GF-D8 (cell line): ENCODE measurements around the gene BACH1.
A peak's percentile ranks its signal among the peaks of the same experiment; 100 is the strongest.
"Not testable (repeated sequence)": the region's sequence is repeated elsewhere in the genome, so short reads cannot be mapped to it uniquely, and the experiment has no call there.

Experiments used
- DNase-seq: peaks from one replicate; lab custom pipeline; 2025; lab: John Stamatoyannopoulos, UW

The BACH1 gene

DNA sequence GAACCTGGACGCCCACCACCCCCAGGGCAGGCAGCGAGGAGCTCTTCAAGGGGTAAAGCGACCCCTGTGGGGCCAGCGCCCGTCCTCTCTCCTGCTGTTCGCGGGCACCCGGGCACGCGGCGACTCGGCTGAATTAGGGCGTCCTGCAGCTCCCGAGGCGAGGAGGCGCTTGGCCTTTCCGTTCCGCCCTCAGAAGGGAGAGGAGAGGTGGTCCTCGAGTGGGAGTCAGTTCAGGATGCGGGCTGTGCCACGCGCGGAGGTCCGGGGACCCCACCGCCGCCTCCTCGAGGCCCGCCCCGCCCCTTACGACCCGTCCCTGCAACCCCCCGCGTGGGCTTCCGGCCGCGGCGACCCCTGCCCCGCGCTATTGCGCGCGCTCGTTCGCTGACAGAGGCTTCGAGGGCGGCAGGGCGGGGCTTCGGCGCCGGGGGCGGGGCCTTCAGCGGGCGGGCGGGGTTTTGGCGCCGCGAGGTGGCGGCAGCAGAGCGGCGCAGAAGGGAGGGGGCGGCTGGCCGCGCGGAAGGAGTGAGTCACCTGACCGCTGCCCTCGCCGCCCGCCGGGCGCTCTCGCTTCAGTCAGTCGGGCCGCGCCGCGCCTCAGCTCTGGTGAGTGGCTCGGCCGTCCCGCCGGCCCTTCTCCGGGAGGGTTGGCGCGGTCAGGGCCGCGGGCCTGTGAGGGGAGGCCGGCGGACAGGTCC lies at the start of gene BACH1:
BACH1 (plus strand) TSS at position 575 of the 698 bp plus-strand sequence. CDS start 22,359 bp downstream, outside the sequence.
- peak; percentile 82 for DNase-seq

DNA sequence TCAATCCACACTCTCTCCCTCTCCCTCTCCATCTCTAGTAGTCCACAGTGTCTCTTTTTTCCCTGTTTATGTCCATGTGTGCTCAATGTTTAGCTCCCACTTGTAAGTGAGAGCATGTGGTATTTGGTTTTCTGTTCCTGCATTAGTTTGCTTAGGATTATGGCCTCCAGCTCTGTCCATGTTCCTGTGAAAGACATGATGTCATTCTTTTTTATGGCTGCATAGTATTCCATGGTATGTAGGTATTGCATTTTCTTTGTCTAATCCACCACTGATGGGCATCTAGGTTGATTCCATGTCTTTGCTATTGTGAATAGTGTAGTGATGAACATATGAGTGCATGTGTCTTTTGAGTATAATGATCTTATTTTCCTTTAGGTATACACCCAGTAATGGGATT lies 49.4 kb upstream of the BACH1 start:
- not testable (repeated sequence) for DNase-seq

DNA sequence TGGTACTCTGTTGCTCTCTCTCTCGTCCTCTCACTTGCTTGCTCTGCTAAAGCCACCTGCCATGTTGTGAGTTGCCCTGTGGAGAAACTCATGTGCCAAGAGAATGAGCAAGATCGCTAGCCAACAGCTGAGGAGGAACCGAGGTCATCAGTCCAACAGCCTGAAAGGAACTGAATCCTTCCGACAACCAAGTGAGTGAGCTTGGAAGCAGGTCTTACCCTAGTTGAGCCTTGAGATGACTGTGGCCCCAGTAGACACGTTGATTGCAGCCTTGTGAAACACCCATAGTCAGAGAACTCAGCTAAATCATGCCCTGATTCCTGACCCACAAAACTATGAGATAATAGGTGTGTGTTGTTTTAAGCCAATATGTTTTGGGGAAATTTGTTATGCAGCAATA lies 48.1 kb upstream of the BACH1 start:
- DNase-seq, result no peak

DNA sequence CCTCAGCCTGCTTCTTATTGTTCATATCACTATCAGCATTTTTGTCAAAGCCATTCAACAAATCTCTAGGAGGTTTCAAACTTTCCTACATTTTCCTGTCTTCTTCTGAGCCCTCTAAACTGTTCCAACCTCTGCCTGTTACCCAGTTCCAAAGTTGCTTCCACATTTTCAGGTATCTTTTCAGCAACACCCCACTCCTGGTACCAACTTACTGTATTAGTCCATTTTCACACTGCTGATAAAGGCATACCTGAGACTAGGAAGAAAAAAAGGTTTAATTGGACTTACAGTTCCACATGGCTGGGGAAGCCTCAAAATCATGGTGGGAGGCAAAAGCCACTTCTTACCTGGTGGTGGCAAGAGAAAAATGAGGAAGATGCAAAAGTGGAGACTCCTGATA lies 44.9 kb upstream of the BACH1 start:
- DNase-seq, result not testable (repeated sequence)

DNA sequence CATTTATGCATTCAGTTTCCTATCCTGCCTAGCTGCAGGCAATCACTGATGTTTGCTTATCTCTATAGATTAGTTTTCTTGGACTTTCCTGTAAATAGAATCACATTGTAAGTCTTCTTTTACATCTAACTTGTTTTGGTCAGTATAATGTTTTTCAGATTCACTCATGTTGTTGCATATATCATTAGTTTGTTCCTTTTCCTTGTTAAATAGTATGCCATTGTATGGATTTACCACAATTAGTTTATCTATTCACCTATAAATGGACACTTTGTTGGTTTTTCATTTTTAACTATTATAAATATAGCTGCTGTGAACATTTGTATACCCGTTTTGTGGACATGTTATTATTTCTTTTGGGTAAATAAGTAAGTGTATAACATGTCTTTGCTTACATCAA lies 44.2 kb upstream of the BACH1 start:
- no peak for DNase-seq

DNA sequence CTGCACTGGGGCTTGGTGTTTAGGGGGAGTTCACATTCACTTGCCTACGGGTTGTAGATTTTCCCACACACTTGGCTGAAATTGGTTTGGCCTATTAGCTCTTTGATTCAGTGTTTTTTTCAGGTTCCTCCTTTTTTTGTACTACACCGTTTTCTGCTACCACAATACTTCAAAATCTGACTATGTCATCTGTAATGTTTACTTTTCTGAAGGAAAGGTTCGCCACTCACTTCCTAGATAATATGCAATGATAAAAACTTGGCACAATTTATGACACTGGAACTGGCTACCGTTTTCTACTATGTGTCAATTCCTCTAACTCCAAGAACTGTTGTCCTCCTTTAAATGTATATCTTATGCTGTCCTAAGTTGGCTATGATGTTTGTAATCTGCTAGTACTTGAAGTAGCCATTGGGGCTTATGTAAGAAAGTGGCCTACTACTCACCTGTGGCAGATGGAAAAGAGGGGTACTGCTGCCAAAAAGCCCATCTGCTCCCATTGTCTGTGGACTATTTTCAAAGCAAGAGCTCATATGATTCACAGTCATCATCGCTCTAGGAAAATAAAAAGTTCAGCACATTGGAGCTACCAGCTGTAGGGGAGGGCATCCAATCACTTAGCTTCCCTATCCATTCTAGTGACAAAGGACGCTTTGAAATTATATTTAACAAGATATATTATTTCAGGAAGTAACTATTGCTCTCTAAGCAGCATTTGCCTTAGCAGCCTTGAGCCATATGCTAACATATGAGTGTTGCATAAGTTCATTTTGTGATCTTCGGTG lies 42.4 kb upstream of the BACH1 start:
- no peak for DNase-seq

DNA sequence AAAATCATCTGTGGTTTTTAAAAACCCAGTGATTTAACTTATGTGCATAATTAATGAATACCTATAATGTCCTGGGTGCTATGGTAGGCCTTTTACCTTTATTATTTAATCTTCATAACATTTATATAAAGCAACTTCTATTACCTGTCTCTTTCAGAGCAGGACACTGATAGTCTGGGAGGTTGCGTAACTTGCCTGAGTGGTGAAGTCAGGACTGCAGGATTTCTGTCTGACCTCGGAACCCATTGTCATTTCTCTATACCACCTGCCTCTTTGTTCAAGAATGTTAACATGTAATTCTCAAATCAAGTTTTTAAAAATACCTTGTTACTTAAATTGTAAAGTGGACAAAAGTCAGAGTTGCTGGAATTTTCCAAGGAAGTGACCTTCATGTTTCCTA lies 41.0 kb upstream of the BACH1 start:
- DNase-seq, result no peak

DNA sequence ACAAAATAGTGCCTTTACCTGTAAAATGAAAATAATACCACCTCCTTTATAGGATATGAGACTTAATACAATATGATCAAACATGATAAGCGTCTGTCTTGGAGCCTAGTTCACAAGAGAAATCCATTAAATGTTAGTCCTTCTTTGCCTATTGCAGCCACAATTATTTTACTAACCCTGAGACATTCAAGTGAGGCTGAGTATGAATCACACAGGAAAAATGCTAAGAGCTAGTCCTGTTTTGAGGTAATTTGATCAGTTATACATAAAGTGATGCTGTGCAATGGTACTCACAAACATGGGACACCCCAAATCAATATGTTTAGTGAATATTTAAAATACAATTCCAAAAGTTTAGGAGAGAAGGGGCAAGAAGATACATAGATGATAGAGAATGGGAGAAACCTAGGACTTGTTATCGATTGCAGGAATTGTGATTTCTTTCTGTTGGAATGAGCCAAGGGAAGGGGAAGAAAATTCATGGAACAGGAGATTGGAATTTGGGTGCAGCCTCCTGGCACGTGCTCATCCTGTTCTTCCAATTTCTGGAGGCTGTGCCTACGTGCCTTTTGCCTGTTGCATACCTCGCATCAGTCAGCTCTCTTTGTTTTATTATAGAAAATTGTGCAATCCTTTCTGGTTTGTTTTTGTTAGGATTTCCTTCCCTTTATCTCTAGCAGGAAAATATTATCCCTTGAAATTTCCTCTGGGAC lies 39.9 kb upstream of the BACH1 start:
- DNase-seq, result no peak

DNA sequence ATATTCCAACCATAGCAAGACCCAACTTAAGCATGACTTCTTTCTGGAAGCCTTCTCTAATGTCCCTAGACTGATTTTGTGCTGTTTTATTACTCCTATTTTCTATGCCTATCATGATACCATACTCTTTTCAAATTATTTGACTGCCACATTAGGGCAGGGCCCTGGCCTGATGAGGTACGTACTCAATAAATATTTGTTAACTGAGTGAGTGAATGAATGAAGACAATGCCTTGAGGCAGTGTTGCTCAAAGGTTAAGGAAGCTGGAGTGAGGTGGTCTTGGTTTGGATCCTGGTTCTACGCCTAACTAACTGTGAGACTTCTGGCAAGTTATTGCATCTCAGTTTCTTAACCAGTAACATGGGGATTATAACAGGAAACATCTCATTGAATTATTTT lies 38.3 kb upstream of the BACH1 start:
- no peak for DNase-seq

DNA sequence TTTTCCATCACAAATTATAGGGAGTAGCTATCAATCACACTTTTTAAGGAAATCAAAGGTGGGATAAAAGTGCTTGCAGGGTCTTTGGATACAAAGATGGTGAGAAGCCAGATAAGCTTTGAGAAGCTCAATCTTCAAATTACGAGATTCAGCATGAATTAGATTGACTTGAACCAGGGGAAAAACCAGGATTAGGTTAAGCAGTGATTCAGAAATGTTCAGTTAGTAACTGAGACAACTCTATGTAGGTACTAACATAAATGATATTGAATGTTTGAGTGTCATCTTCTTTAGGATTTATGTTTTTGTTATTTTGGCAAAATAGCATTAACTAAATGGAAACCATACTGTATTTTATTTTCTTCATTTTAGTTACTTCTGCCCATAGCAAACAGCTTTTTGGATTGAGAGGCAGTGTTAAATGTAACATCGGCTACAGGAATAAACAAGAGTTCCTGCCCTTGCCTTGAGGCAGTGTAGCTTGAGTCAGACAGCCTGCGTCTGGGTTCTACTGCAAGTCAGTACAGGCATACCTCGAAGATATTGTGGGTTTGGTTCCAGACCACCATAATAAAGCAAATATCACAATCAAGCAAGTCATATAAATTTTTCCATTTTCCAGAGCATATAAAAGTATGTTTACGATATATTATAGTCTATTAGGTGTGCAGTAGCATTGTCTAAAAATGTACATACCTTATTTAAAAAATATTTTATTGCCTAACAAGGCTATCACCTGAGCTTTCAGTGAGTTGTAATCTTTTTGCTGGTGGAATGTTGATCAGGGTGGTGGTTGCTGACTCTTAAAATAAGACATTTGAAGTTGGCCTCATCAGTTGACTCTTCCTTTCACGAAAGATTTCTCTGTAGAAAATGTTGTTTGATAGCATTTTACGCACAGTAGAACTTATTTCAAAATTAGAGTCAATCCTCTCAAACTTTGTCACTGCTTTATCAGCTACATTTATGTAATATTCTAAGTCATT lies 36.9 kb upstream of the BACH1 start:
- no peak for DNase-seq

DNA sequence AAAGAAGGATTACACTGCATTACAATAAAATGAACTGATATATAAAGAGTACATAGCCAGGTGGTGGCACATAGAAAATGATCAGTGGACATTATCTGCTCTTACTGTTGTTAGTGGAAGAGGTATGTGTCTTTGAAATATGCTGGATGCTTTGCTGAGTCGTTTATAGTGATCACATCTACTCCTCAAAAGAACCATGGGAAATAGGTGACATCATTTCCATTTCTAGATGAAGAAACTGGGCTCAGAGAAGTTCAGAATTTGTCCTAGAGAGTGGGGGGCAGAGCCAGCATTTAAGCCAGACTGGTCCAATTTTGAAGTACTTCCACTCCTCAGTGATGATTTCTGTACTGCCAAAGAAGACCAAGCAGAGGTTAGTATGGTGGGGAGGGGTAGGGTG lies 34.0 kb upstream of the BACH1 start:
- DNase-seq, result no peak

DNA sequence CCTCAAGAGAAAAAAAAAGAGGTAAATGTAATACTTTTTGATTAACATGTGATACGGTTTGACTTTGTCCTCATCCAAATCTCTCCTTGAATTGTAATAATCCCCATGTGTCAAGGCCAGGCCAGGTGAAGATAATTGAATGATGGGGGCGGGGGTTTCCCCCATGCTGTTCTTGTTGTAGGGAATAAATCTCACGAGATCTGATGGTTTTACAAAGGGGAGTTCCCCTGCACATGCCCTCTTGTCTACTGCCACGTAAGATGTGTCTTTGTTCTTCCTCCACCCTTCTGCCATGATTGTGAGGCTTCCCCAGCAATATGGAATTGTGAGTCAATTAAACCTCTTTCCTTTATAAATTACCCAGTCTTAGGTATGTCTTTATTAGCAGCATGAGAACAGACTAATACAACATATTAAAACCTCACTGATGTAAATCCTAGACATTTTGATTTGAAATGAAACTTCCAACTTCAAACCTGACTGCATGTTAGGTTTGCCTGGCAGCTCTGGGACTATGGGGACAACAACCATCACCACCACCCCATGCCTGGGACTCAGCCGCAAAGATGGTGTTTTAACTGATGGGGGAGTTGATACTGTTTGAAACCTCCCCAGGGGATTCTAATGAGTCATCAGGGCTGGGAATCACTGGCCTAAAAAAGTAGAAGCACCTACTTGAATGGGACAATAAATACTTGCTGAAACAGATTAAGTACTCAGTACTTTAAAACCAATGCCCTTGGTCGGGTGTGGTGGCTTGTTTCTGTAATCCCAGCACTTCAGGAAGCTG lies 32.8 kb upstream of the BACH1 start:
- DNase-seq, result no peak

DNA sequence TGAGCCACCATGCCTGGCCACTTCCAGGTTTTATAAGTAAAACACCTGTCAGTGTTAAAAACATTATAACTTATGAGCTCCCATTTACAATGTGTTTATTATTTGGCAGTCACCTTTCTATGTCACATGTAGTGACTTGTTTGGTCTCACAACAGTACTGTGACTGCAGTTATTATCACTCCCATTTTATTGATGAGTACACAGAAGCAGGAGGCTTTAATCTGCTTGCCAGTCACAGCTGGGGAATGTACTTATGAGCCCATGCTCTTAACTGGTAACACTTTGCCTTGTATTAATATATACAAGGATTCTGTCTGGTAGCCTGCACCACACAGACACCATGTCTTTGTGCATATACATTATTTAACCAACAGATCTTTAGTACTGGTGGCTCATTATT lies 31.1 kb upstream of the BACH1 start:
- no peak for DNase-seq

DNA sequence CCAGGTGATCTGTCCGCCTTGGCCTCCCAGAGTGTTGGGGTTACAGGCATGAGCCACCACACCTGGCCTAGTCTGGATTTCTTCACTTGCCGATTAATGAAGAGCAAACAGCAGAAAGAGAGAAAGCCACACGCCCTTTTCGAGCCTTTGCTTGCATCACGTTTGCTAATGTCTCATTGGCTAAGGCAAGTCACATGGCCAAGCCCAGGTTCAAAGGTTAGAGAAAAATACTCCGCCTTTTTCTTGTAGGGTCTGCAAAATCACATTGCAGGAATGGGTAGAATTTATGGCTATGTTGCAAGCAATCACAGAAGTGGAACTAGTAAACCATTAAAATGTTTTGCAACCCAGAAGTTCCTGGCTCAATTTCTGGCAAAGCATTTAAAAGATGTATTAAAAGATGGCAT lies 26.8 kb upstream of the BACH1 start:
- DNase-seq, result peak; percentile 91

DNA sequence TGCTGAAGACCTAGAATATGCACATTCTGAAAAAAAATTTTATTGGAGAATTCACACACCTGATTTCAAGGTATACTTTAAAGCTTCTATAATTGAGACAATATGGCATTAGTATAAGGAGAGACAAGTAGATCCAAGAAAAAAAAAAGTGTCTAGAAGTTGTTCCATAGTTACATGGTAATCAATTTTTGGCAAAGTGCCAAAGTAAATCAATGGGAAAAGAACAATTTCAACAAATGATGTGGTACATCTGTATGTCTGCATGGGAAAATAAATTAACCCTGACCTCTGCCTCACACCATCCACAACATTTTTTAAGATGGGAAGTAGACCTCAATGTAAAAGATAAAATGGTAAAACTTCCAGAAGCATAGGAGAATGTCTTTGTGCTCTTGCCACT lies 21.3 kb upstream of the BACH1 start:
- no peak for DNase-seq

DNA sequence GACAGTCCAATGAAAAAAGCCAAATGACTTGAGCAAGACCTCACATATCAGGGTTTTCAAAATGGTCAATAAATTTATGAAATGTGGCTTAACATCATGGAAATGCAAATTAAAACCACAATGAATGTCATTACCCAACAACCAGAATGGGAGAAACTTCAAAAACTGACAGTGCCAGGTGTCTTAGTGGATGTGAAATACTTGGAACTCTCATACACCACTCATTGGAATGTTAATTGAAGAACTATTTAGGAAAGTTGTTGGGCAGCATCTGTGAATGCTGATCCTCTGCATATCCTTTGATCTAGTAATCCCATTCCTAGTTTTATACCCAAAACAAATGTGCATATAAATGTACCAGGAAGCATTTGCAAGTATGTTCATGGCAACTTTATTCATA lies 19.2 kb upstream of the BACH1 start:
- no peak for DNase-seq

DNA sequence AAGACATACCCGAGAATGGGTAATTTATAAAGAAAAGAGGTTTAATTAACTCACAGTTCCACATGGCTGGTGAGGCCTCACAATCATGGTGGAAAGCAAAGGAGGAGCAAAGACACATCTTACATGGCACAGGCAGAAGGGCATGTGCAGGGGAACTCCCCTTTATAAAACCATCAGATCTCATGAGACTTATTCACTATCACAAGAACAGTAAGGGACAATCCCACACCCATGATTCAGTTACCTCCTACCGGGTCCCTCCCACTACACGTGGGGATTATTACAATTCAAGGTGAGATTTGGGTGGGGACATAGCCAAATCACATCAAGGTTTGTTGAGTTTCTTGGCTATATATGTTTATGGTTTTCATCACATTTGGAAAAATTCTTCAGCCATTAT lies 16.9 kb upstream of the BACH1 start:
- DNase-seq, result not testable (repeated sequence)

DNA sequence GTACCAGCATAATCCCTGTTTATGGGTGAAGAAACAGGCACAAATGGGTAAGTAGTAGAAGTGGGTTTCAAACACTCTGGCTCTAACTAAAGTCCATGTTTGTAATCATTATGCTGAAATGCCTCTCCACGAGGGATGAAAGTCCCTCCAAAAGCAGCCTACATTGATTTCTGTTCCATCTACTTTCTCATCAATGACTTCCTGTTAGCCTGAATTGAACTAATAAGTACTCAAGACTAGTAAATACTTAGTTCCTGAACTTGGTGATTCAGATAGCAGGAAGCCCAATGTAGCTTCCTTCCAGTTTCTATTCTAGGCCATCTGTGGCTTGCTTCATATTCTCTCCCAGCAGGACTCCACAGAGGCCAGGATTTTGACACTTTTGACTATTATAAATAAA lies 11.3 kb upstream of the BACH1 start:
- DNase-seq, result peak; percentile 30

DNA sequence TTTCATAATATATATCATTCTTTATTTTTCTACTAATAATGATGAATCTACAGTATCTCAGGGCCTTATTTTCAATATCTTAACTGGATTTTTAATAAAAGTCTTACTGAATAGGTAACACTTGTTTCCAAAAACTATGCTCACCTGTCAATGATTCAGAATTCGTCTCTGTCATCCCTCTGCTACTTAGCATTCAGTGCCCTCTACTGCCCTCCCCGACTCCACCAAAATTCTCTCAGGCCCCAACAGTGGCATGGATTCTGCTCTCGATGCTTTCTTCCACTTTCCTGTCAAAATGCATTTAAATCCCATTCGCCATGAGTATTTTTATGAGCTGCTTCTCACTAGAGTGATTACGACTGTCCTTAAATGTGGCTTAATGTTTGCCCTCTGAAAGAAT lies 10.5 kb upstream of the BACH1 start:
- no peak for DNase-seq

DNA sequence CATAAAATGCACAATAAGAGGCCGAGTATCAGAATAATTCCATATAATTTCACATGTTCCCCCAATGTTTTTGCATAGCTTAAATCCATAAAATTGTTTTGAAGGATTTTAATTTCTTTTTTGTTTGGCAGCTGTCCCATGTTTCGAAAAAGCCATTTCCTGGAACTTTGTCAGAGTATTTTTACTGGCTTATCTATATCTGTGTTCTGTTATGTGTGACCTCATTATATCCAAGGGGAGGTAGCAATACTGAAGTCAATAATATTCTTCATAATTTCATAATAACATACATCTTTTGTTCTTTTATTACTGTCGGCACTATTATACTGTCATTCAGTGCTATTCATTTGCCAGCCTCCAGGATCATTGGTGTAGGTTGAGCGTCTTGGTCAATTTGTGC lies 9.4 kb upstream of the BACH1 start:
- no peak for DNase-seq

DNA sequence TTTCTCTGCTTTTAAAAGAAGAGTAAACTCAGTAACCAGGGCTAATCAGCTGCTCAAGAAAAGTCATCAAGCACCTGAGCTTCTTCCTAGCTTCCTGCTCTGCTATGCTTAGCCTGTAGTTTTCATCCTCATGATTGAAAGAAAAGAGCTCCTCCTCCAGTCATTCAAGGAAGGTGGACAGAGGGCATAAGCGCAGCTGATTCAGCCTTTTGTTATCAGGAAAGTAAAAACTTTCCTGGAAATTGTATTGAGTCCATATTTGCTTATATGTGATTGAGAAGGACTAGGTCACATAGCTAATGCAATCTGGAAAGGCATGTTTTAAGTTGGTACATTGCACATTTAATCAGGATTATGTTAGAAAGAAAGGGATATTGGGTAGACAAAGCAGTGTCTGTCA lies 8.5 kb upstream of the BACH1 start:
- DNase-seq, result no peak
